Neural cell (in vitro differentiated cells): Measurements from ENCODE around the gene VSTM1. TPM values are rescaled to one million over a fixed set of nuclear protein-coding genes. Genes with fewer than 3 reads are reported as not detected.

Source experiments
- H2AFZ ChIP-seq: fragments of 200-600, 300-800 bp; sonication (generic), shearing (Covaris generic); 2 replicates; pipeline ENCODE4 v1.6.0; 2014; ENCODE audit warnings: low read depth, mild to moderate bottlenecking, antibody characterized with exemption, low read length, moderate library complexity
- H3F3A ChIP-seq: fragments of 200-600 bp; shearing (Covaris generic); 2 replicates; pipeline ENCODE4 v1.6.1; 2016; ENCODE audit warnings: mild to moderate bottlenecking, moderate library complexity, mixed read lengths, antibody characterized with exemption, low read length; ENCODE audit not compliant: insufficient read depth, poor library complexity, severe bottlenecking
- H3K27ac ChIP-seq: fragments of 200-600, 300-800 bp; sonication (generic), shearing (Covaris generic); 2 replicates; pipeline ENCODE4 v1.5.1; 2014; ENCODE audit warnings: mild to moderate bottlenecking, low read length, moderate library complexity
- H3K27me3 ChIP-seq: fragments of 300-800, 200-600 bp; sonication (generic), shearing (Covaris generic); 2 replicates; pipeline ENCODE4 v1.6.0; 2014; ENCODE audit warnings: mild to moderate bottlenecking, low read depth, low read length, moderate library complexity; ENCODE audit not compliant: insufficient read depth
- H3K36me3 ChIP-seq: fragments of 300-800, 200-600 bp; sonication (generic), shearing (Covaris generic); 2 replicates; pipeline ENCODE4 v1.5.1; 2014; ENCODE audit warnings: mild to moderate bottlenecking, antibody characterized with exemption, low read length, moderate library complexity; ENCODE audit not compliant: insufficient read depth
- H3K4me2 ChIP-seq: fragments of 300-800, 200-600 bp; sonication (generic), shearing (Covaris generic); 2 replicates; pipeline ENCODE4 v1.6.0; 2014; ENCODE audit warnings: mild to moderate bottlenecking, low read length
- H3K4me3 ChIP-seq: fragments of 300-800, 200-600 bp; sonication (generic), shearing (Covaris generic); 2 replicates; pipeline ENCODE4 v1.5.1; 2014; ENCODE audit warnings: mild to moderate bottlenecking, low read length, moderate library complexity
- H3K79me2 ChIP-seq: fragments of 200-600 bp; shearing (Covaris generic); replicated peaks from 2 replicates; pipeline ENCODE4 v1.6.0; 2014; ENCODE audit warnings: mild to moderate bottlenecking, low read length, moderate library complexity; ENCODE audit not compliant: insufficient read depth
- H3K9ac ChIP-seq: fragments of 300-800, 200-600 bp; sonication (generic), shearing (Covaris generic); 2 replicates; pipeline ENCODE4 v1.6.1; 2016; ENCODE audit warnings: mild to moderate bottlenecking, low read length, mixed read lengths
- H3K9me2 ChIP-seq: fragments of 200-600 bp; shearing (Covaris generic); 2 replicates; pipeline ENCODE4 v1.6.1; 2016; ENCODE audit warnings: mild to moderate bottlenecking, low read length, mixed read lengths; ENCODE audit not compliant: insufficient read depth
- H3K9me3 ChIP-seq: fragments of 200-600, 300-800 bp; sonication (generic), shearing (Covaris generic); 2 replicates; pipeline ENCODE4 v1.6.1; 2016; ENCODE audit warnings: mild to moderate bottlenecking, mixed run types, low read length, moderate library complexity, mixed read lengths
- H4K20me1 ChIP-seq: fragments of 200-600 bp; shearing (Covaris generic); 2 replicates; pipeline ENCODE4 v1.6.1; 2016; ENCODE audit warnings: mild to moderate bottlenecking, mixed run types; ENCODE audit not compliant: insufficient read depth
- CTCF ChIP-seq: fragments of 450-650 bp; IDR thresholded peaks from 2 replicates; pipeline ENCODE4 v1.5.1; 2014; ENCODE audit warnings: antibody characterized with exemption, mild to moderate bottlenecking, moderate library complexity; ENCODE audit not compliant: poor library complexity, severe bottlenecking
- EP300 ChIP-seq: fragments of 450-650 bp; conservative IDR thresholded peaks from 2 replicates; pipeline ENCODE4 v1.6.1; 2014; ENCODE audit warnings: antibody characterized with exemption, mild to moderate bottlenecking, moderate library complexity; ENCODE audit not compliant: poor library complexity, severe bottlenecking
- EZH2 ChIP-seq: fragments of 200-600, 300-800 bp; shearing (Covaris generic), sonication (generic); IDR thresholded peaks from 2 replicates; pipeline ENCODE4 v1.6.1; 2014; ENCODE audit warnings: antibody characterized with exemption, low read length, borderline replicate concordance, mild to moderate bottlenecking; ENCODE audit not compliant: insufficient read depth, poor library complexity, severe bottlenecking
- MXI1 ChIP-seq: fragments of 450-650 bp; conservative IDR thresholded peaks from 2 replicates; pipeline ENCODE4 v1.6.1; 2014; ENCODE audit warnings: antibody characterized with exemption, mild to moderate bottlenecking; ENCODE audit not compliant: poor library complexity, severe bottlenecking
- POLR2AphosphoS5 ChIP-seq: IDR thresholded peaks from 2 replicates; pipeline ENCODE4 v1.6.1; 2012
- RAD21 ChIP-seq: fragments of 450-650 bp; conservative IDR thresholded peaks from 2 replicates; pipeline ENCODE4 v1.6.1; 2014; ENCODE audit warnings: antibody characterized with exemption, mild to moderate bottlenecking, moderate library complexity
- SMC3 ChIP-seq: fragments of 450-650 bp; conservative IDR thresholded peaks from 2 replicates; pipeline ENCODE4 v1.6.1; 2014; ENCODE audit warnings: antibody characterized with exemption, mild to moderate bottlenecking, moderate library complexity; ENCODE audit not compliant: poor library complexity
- polyA plus RNA-seq: library from polyadenylated mRNA; depleted of rRNA; stranded (reverse); fragments of >200 nt; gene quantifications from 2 replicates; pipeline ENCODE4 v1.2.3, GENCODE V29; 2014
- TF ChIP-seq, protein P1 (sequence below): IDR thresholded peaks from 2 replicates; pipeline ENCODE4 v1.6.1; 2012; ENCODE audit warnings: borderline replicate concordance

VSTM1 gene
- polyA plus RNA-seq, 1 donor from 2014 or later = not detected

DNA sequence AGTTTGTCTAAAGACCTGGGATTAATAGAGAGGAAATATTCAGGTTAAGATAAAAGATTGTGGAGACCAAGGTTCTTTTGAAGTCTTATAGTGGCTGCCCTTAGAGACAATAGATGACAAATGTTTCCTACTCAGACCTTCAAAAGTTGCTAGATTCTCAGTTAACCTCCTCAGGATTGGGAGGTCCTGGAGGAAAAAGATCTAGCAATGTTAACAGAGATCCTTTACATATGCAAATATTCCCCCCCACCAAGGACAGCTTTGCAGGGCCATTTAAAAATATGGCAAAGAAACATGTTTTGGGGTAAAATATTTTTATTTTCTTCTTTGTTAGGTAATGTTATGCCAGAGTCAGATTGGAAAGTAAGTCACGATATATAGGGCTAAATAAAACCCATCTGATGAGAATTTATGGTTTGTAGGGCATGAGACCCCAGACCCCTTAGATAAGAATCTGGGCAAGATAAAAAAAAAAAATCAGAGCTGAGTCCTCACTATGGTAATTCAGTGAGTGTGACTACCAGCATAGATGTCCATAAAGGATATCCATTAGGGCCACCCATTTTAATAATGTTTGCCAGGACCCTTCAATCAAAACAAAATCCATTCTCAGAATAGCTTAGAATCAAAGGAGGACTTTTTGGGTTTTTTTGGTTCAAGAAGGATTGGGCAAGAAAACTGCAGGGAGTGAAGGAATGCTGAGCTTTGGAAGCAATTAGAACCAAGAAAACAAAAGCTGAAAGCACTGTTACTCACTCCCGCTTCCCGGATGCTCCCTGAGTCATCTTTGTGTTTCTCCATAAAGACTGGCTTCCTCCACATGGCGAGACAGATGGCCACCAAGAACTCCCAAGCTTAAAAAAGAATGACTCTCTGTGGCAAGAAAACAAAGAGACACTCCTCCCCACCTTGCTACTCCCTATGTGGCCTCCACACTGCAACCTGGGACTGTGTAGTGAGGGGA lies 28.2 kb downstream of the VSTM1 start:
- Histone ChIP-seq H2AFZ (no peak overlapping the region), H3K27ac (no peak overlapping the region), H3K9me3 (no peaks in the 10 kb centered on the region), H3K9ac (no peak overlapping the region), H3F3A (no peaks in the 10 kb centered on the region), H3K79me2 (no peaks in the 10 kb centered on the region), H3K9me2 (no peaks in the 10 kb centered on the region), H3K27me3 (no peaks in the 10 kb centered on the region), H3K4me3 (no peak overlapping the region), H4K20me1 (no peaks in the 10 kb centered on the region), H3K36me3 (no peaks in the 10 kb centered on the region), H3K4me2 (no peak overlapping the region)
- TF ChIP-seq POLR2AphosphoS5 = no peak
- TF ChIP-seq CTCF = no peak
- TF ChIP-seq MXI1 = no peak
- TF ChIP-seq, protein P1, sequence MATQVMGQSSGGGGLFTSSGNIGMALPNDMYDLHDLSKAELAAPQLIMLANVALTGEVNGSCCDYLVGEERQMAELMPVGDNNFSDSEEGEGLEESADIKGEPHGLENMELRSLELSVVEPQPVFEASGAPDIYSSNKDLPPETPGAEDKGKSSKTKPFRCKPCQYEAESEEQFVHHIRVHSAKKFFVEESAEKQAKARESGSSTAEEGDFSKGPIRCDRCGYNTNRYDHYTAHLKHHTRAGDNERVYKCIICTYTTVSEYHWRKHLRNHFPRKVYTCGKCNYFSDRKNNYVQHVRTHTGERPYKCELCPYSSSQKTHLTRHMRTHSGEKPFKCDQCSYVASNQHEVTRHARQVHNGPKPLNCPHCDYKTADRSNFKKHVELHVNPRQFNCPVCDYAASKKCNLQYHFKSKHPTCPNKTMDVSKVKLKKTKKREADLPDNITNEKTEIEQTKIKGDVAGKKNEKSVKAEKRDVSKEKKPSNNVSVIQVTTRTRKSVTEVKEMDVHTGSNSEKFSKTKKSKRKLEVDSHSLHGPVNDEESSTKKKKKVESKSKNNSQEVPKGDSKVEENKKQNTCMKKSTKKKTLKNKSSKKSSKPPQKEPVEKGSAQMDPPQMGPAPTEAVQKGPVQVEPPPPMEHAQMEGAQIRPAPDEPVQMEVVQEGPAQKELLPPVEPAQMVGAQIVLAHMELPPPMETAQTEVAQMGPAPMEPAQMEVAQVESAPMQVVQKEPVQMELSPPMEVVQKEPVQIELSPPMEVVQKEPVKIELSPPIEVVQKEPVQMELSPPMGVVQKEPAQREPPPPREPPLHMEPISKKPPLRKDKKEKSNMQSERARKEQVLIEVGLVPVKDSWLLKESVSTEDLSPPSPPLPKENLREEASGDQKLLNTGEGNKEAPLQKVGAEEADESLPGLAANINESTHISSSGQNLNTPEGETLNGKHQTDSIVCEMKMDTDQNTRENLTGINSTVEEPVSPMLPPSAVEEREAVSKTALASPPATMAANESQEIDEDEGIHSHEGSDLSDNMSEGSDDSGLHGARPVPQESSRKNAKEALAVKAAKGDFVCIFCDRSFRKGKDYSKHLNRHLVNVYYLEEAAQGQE = no peak
- no peak for TF ChIP-seq EZH2
- TF ChIP-seq EP300 = no peak

- H3K4me2 ChIP-seq = no peak overlapping the region
- H3K27ac ChIP-seq = no peak overlapping the region
- no peak overlapping the region for H2AFZ ChIP-seq
- no peaks in the 10 kb centered on the region for H3F3A ChIP-seq
- H3K36me3 ChIP-seq = no peaks in the 10 kb centered on the region
- no peaks in the 10 kb centered on the region for H3K9me2 ChIP-seq
- H3K79me2 ChIP-seq = no peaks in the 10 kb centered on the region
- no peaks in the 10 kb centered on the region for H3K9me3 ChIP-seq
- no peak overlapping the region for H3K9ac ChIP-seq
- TF ChIP-seq RAD21 (no peak), EZH2 (no peak), CTCF (peak; percentile 35), SMC3 (peak; percentile 30)
- no peaks in the 10 kb centered on the region for H4K20me1 ChIP-seq
- no peaks in the 10 kb centered on the region for H3K27me3 ChIP-seq
- H3K4me3 ChIP-seq = no peak overlapping the region
These were observed 32.7 kb downstream of the VSTM1 start for GRCh38 chr19:54030895-54031586.
